ENCODE results near the gene NKX6-1. TPM values are rescaled to one million over a fixed set of nuclear protein-coding genes. Genes with fewer than 3 reads are reported as not detected.

NKX6-1 gene
- 0.25 TPM for polyA plus RNA-seq (2013, experiment 1 of 2)
- polyA plus RNA-seq (2013, experiment 2 of 2), result 0.28 TPM

- no peaks in the 10 kb centered on the region for H3K79me2 ChIP-seq (ENCODE audit: control insufficient read depth, insufficient read depth, low read length)
- H2BK15ac ChIP-seq (replicated peaks; ENCODE audit: low read depth), result no peak within 1 kb of the TSS
- no CpG with 5 or more reads among the region's 47 CpGs for WGBS (ENCODE audit: extremely low coverage, insufficient coverage, low lambda C conversion rate)
- H4K5ac ChIP-seq (ENCODE audit: low read length), result no peak within 1 kb of the TSS
- H3K56ac ChIP-seq (ENCODE audit: low read length), result peak within 1 kb of the TSS; percentile 56
- H4K8ac ChIP-seq (ENCODE audit: low read depth, low read length), result no peak within 1 kb of the TSS
- H2BK5ac ChIP-seq (ENCODE audit: low read length), result no peak within 1 kb of the TSS
- no peaks in the 10 kb centered on the region for H3K36me3 ChIP-seq (ENCODE audit: control insufficient read depth, insufficient read depth, low read length)
- peaks cover 75% of the 10 kb centered on the region for H3K27me3 ChIP-seq (ENCODE audit: insufficient read depth, low read length, poor library complexity)
- peaks cover 8% of the 10 kb centered on the region for H3K4me1 ChIP-seq (ENCODE audit: control insufficient read depth, low read depth, low read length)
- peak within 1 kb of the TSS; percentile 99 for H3K4me2 ChIP-seq (ENCODE audit: low read length)
- H3K79me1 ChIP-seq (ENCODE audit: low read length), result no peaks in the 10 kb centered on the region
- H3K4ac ChIP-seq (ENCODE audit: low read depth, low read length), result no peak within 1 kb of the TSS
- no peak within 1 kb of the TSS for H2BK120ac ChIP-seq (ENCODE audit: low read depth, low read length)
- H3K9ac ChIP-seq (ENCODE audit: low read length), result no peak within 1 kb of the TSS
- no peak within 1 kb of the TSS for H2AK5ac ChIP-seq (ENCODE audit: low read length)
- peak within 1 kb of the TSS; percentile 60 for H3K23ac ChIP-seq (ENCODE audit: low read length)
- peak within 1 kb of the TSS; percentile 60 for H3K4me3 ChIP-seq (ENCODE audit: low read length)
- no peak within 1 kb of the TSS for H3K18ac ChIP-seq (ENCODE audit: low read length)
- peak; percentile 96 for DNase-seq
- H3K27ac ChIP-seq (ENCODE audit: low read depth, low read length), result no peak within 1 kb of the TSS
These were observed at the start of gene NKX6-1 for GRCh38 chr4:84498935-84499623. Gene NKX6-1, minus strand, starts transcription at chr4:84499292. Its CDS starts 1,064 bp downstream, at chr4:84498228.

GRCh38 chr4:84547211-84547610, 48.1 kb upstream of the NKX6-1 start:
- Histone ChIP-seq H4K8ac (ENCODE audit: low read depth, low read length) (no peak overlapping the region), H3K36me3 (ENCODE audit: control insufficient read depth, insufficient read depth, low read length) (no peaks in the 10 kb centered on the region), H3K23ac (ENCODE audit: low read length) (no peak overlapping the region), H2BK120ac (ENCODE audit: low read depth, low read length) (no peak overlapping the region), H3K4me3 (ENCODE audit: low read length) (no peak overlapping the region), H3K56ac (ENCODE audit: low read length) (no peak overlapping the region), H3K27me3 (ENCODE audit: insufficient read depth, low read length, poor library complexity) (no peaks in the 10 kb centered on the region), H3K4me1 (ENCODE audit: control insufficient read depth, low read depth, low read length) (no peaks in the 10 kb centered on the region), H3K79me1 (ENCODE audit: low read length) (no peaks in the 10 kb centered on the region), H3K4ac (ENCODE audit: low read depth, low read length) (no peak overlapping the region), H4K5ac (ENCODE audit: low read length) (no peak overlapping the region), H2BK5ac (ENCODE audit: low read length) (no peak overlapping the region), H3K9ac (ENCODE audit: low read length) (no peak overlapping the region), H3K79me2 (ENCODE audit: control insufficient read depth, insufficient read depth, low read length) (no peaks in the 10 kb centered on the region), H3K18ac (ENCODE audit: low read length) (no peak overlapping the region), H2AK5ac (ENCODE audit: low read length) (no peak overlapping the region), H3K4me2 (ENCODE audit: low read length) (no peak overlapping the region), H2BK15ac (replicated peaks; ENCODE audit: low read depth) (no peak overlapping the region), H3K27ac (ENCODE audit: low read depth, low read length) (no peak overlapping the region)
- DNase-seq, result peak; percentile 47
- no CpG with 5 or more reads among the region's 3 CpGs for WGBS (ENCODE audit: extremely low coverage, insufficient coverage, low lambda C conversion rate)

- no peak overlapping the region for H2BK120ac ChIP-seq (ENCODE audit: low read depth, low read length)
- no peak overlapping the region for H3K4me2 ChIP-seq (ENCODE audit: low read length)
- no CpG with 5 or more reads among the region's 5 CpGs for WGBS (ENCODE audit: extremely low coverage, insufficient coverage, low lambda C conversion rate)
- no peak overlapping the region for H4K8ac ChIP-seq (ENCODE audit: low read depth, low read length)
- no peak overlapping the region for H3K9ac ChIP-seq (ENCODE audit: low read length)
- no peaks in the 10 kb centered on the region for H3K27me3 ChIP-seq (ENCODE audit: insufficient read depth, low read length, poor library complexity)
- H3K36me3 ChIP-seq (ENCODE audit: control insufficient read depth, insufficient read depth, low read length), result no peaks in the 10 kb centered on the region
- no peak overlapping the region for H4K5ac ChIP-seq (ENCODE audit: low read length)
- H3K18ac ChIP-seq (ENCODE audit: low read length), result no peak overlapping the region
- no peaks in the 10 kb centered on the region for H3K79me2 ChIP-seq (ENCODE audit: control insufficient read depth, insufficient read depth, low read length)
- H3K56ac ChIP-seq (ENCODE audit: low read length), result no peak overlapping the region
- H2BK5ac ChIP-seq (ENCODE audit: low read length), result no peak overlapping the region
- no peak overlapping the region for H3K23ac ChIP-seq (ENCODE audit: low read length)
- H3K27ac ChIP-seq (ENCODE audit: low read depth, low read length), result no peak overlapping the region
- no peak for DNase-seq
- no peak overlapping the region for H3K4ac ChIP-seq (ENCODE audit: low read depth, low read length)
- no peak overlapping the region for H2AK5ac ChIP-seq (ENCODE audit: low read length)
- H3K4me3 ChIP-seq (ENCODE audit: low read length), result no peak overlapping the region
- no peaks in the 10 kb centered on the region for H3K4me1 ChIP-seq (ENCODE audit: control insufficient read depth, low read depth, low read length)
- no peak overlapping the region for H2BK15ac ChIP-seq (replicated peaks; ENCODE audit: low read depth)
- no peaks in the 10 kb centered on the region for H3K79me1 ChIP-seq (ENCODE audit: low read length)
These were observed 46.0 kb upstream of the NKX6-1 start for GRCh38 chr4:84545093-84545492.

GRCh38 chr4:84535901-84536300, 36.8 kb upstream of the NKX6-1 start:
- no peak for DNase-seq
- Histone ChIP-seq H2BK120ac (ENCODE audit: low read depth, low read length) (no peak overlapping the region), H3K4me1 (ENCODE audit: control insufficient read depth, low read depth, low read length) (no peaks in the 10 kb centered on the region), H3K9ac (ENCODE audit: low read length) (no peak overlapping the region), H2AK5ac (ENCODE audit: low read length) (no peak overlapping the region), H4K5ac (ENCODE audit: low read length) (no peak overlapping the region), H3K4ac (ENCODE audit: low read depth, low read length) (no peak overlapping the region), H2BK15ac (replicated peaks; ENCODE audit: low read depth) (no peak overlapping the region), H3K27me3 (ENCODE audit: insufficient read depth, low read length, poor library complexity) (no peaks in the 10 kb centered on the region), H3K56ac (ENCODE audit: low read length) (no peak overlapping the region), H3K79me1 (ENCODE audit: low read length) (no peaks in the 10 kb centered on the region), H3K4me2 (ENCODE audit: low read length) (no peak overlapping the region), H3K18ac (ENCODE audit: low read length) (no peak overlapping the region), H4K8ac (ENCODE audit: low read depth, low read length) (no peak overlapping the region), H3K23ac (ENCODE audit: low read length) (no peak overlapping the region), H3K27ac (ENCODE audit: low read depth, low read length) (no peak overlapping the region), H2BK5ac (ENCODE audit: low read length) (no peak overlapping the region), H3K79me2 (ENCODE audit: control insufficient read depth, insufficient read depth, low read length) (no peaks in the 10 kb centered on the region), H3K36me3 (ENCODE audit: control insufficient read depth, insufficient read depth, low read length) (no peaks in the 10 kb centered on the region), H3K4me3 (ENCODE audit: low read length) (no peak overlapping the region)
- WGBS (ENCODE audit: extremely low coverage, insufficient coverage, low lambda C conversion rate), result no CpG with 5 or more reads among the region's 2 CpGs

- Histone ChIP-seq H3K18ac (ENCODE audit: low read length) (no peak overlapping the region), H3K79me2 (ENCODE audit: control insufficient read depth, insufficient read depth, low read length) (no peaks in the 10 kb centered on the region), H3K4me1 (ENCODE audit: control insufficient read depth, low read depth, low read length) (no peaks in the 10 kb centered on the region), H3K4me2 (ENCODE audit: low read length) (no peak overlapping the region), H3K23ac (ENCODE audit: low read length) (no peak overlapping the region), H3K4ac (ENCODE audit: low read depth, low read length) (no peak overlapping the region), H3K79me1 (ENCODE audit: low read length) (no peaks in the 10 kb centered on the region), H3K27ac (ENCODE audit: low read depth, low read length) (no peak overlapping the region), H3K4me3 (ENCODE audit: low read length) (no peak overlapping the region), H4K8ac (ENCODE audit: low read depth, low read length) (no peak overlapping the region), H3K27me3 (ENCODE audit: insufficient read depth, low read length, poor library complexity) (no peaks in the 10 kb centered on the region), H2AK5ac (ENCODE audit: low read length) (no peak overlapping the region), H3K36me3 (ENCODE audit: control insufficient read depth, insufficient read depth, low read length) (no peaks in the 10 kb centered on the region), H2BK120ac (ENCODE audit: low read depth, low read length) (no peak overlapping the region), H3K56ac (ENCODE audit: low read length) (no peak overlapping the region), H2BK5ac (ENCODE audit: low read length) (no peak overlapping the region), H4K5ac (ENCODE audit: low read length) (no peak overlapping the region), H3K9ac (ENCODE audit: low read length) (no peak overlapping the region), H2BK15ac (replicated peaks; ENCODE audit: low read depth) (no peak overlapping the region)
- no CpG with 5 or more reads among the region's 2 CpGs for WGBS (ENCODE audit: extremely low coverage, insufficient coverage, low lambda C conversion rate)
- DNase-seq, result peak; percentile 30
These were observed 32.6 kb upstream of the NKX6-1 start for GRCh38 chr4:84531689-84532088.

- Histone ChIP-seq H2BK15ac (replicated peaks; ENCODE audit: low read depth) (no peak overlapping the region), H3K56ac (ENCODE audit: low read length) (no peak overlapping the region), H2BK5ac (ENCODE audit: low read length) (no peak overlapping the region), H3K79me1 (ENCODE audit: low read length) (no peaks in the 10 kb centered on the region), H2BK120ac (ENCODE audit: low read depth, low read length) (no peak overlapping the region), H3K27ac (ENCODE audit: low read depth, low read length) (no peak overlapping the region), H3K4ac (ENCODE audit: low read depth, low read length) (no peak overlapping the region), H3K9ac (ENCODE audit: low read length) (no peak overlapping the region), H3K18ac (ENCODE audit: low read length) (no peak overlapping the region), H3K36me3 (ENCODE audit: control insufficient read depth, insufficient read depth, low read length) (no peaks in the 10 kb centered on the region), H2AK5ac (ENCODE audit: low read length) (no peak overlapping the region), H4K8ac (ENCODE audit: low read depth, low read length) (no peak overlapping the region), H3K4me2 (ENCODE audit: low read length) (no peak overlapping the region), H3K4me3 (ENCODE audit: low read length) (no peak overlapping the region), H3K79me2 (ENCODE audit: control insufficient read depth, insufficient read depth, low read length) (no peaks in the 10 kb centered on the region), H3K23ac (ENCODE audit: low read length) (no peak overlapping the region), H3K27me3 (ENCODE audit: insufficient read depth, low read length, poor library complexity) (no peaks in the 10 kb centered on the region), H3K4me1 (ENCODE audit: control insufficient read depth, low read depth, low read length) (no peaks in the 10 kb centered on the region), H4K5ac (ENCODE audit: low read length) (no peak overlapping the region)
- WGBS (ENCODE audit: extremely low coverage, insufficient coverage, low lambda C conversion rate), result no CpG with 5 or more reads among the region's 1 CpG
- peak; percentile 18 for DNase-seq
These were observed 31.8 kb upstream of the NKX6-1 start for GRCh38 chr4:84530871-84531270.

All from mesendoderm (in vitro differentiated cells).